NCI-H128 (cell line): ENCODE data around the gene PTPRN2.
"Not testable (repeated sequence)": the region's sequence is repeated elsewhere in the genome, so short reads cannot be mapped to it uniquely, and the experiment has no call there.

Experiments used
- DNase-seq: peaks from one replicate; lab custom pipeline; 2025; ENCODE audit not compliant: unreplicated experiment; lab: John Stamatoyannopoulos, UW

Gene PTPRN2

DNA sequence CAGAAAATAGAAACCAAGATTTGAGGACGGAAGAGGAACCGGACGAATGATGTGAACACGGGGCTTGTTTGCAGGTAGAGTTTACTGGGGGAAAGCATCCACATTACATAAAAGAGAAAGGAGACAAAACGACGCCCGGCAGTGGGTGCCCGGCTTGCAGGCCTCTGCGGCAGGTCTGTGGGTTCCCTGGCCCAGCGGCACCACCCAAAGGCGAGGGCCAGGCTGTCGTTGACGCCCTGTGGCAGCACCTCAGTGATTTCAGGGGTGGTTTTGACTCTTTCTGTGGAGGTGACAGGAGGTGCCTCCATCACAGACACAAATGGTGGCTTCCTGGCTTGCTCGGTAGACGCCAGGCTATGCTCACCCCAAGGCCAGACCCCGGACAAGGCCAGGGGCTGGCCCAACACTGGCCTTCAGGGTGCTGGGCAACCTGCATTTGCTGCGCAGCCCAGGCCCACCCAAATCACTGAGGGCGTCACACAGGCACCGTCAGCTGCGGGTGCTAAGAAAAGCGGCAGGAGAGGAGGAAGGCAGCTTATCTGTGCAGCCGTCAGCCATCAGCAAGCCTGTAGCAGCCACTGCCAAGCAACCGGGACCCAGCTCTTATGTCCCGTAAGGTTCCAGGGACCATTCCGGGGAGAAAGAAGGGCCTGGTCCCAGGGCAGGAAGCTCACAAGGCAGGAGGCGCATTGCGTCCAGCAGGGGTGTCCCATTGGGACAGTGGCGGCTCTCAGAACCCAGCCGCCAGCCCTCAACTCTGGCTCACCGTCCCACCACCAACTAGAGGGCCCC is 230.3 kb downstream of the PTPRN2 start:
- DNase-seq, result no peak

DNA sequence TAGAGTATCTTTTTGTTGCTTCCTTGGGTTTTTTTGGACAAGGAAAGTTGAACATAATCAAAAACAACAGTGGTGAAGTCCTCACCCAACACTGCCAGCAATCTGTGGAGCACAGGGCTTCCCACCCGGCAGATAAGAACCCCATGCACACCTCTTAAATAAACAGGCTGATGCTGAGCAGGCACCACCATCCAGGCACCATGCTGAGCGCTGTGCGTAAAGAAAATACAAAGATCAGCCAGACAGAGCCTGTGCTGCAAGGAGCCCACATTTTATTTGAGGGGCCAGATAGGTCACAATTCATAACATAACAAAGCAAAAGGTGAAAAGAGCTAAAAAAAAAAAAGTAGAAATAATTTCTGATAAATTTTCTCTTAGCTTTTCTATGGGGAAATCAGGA is 231.2 kb downstream of the PTPRN2 start:
- DNase-seq, result no peak

DNA sequence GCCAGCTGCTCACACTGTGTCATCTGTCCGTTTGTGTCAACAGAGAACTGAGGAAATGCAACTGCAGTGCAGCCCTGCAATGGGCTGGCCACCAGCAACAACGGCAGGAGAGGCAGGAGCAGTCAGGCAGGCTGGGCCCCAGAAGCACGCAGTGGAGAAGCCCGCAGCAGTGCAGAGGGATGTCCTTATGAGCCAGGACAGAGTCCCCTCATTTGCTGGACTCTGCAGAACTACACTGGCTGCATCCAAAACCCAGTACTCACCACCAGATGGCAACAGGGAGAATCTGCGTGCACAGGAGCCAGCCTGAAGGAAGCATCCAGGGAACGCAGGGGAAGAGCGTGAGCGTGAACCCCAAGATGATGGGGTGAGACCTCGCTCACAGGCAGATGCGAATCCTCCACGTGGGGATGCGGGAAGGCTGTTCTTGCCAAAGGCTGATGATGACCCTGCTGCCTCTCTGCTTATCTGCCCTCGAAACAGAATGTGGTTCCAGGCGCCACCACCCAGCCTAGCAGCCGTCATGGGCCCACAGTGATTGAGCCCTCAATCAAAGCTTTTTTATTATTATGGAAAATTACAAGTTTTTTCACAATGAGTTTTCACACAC is 232.1 kb downstream of the PTPRN2 start:
- no peak for DNase-seq

DNA sequence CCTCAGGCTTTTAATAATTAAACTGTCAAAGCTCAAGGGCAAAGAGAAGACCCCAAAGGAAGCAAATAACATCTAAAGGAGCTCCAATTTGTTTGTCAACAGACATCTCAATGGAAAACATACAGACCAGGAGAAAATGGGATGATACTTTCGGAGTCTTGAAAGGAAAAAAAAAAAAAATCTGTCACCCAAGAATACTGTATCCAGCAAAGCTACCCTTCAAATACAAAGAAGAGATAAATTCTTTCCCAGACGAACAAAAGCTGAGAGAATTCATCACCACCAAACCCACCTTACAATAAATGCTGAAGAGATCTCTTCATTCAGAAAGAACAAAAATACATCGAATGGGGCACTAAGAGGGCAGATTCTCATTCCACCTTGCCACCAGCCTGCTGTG is 232.8 kb downstream of the PTPRN2 start:
- DNase-seq, result no peak

DNA sequence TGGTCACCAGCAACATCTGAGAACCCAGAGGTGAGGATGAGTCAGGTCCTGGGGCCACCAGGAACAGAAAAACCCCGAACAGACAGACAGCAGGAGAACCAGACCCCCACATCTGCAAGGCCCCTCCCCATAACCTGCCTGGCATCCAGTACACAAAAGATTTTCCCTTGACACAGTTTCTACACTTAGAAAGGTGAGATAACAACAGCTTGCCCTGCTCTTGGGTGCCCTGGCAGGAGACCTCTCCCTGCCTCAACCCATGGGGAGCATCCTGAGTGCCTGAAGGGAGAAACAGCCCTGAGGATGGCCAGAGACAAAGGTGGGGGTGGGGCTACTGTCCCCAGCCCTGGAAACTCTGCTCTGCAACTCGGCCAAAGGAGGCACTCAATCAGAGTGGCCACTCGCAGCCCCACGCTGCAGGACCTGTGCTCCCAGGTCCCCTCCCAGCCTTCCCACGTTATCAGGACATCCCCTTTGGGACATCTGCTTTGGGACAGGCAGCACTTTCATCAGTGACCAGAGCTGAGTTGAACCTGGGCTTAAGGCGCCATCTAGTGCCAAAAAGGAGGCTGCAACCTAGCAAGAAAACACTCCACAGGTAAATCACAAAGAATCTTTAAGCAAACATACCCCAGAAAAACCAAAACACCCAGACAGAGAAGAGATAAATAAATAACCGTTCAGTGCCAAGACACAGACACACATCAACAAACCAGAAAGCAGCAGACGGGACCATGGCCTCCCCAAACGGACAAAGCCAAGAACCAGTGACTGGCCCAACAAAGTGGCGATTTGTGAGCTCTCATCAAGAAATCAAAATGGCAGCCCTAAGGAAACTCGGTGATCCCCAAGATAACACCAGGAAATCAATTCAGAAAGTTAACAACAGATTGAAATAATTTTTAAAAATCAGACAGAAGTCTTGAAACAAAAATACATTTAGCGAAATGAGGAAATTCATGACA is 233.7 kb downstream of the PTPRN2 start:
- DNase-seq, result peak; percentile 2

DNA sequence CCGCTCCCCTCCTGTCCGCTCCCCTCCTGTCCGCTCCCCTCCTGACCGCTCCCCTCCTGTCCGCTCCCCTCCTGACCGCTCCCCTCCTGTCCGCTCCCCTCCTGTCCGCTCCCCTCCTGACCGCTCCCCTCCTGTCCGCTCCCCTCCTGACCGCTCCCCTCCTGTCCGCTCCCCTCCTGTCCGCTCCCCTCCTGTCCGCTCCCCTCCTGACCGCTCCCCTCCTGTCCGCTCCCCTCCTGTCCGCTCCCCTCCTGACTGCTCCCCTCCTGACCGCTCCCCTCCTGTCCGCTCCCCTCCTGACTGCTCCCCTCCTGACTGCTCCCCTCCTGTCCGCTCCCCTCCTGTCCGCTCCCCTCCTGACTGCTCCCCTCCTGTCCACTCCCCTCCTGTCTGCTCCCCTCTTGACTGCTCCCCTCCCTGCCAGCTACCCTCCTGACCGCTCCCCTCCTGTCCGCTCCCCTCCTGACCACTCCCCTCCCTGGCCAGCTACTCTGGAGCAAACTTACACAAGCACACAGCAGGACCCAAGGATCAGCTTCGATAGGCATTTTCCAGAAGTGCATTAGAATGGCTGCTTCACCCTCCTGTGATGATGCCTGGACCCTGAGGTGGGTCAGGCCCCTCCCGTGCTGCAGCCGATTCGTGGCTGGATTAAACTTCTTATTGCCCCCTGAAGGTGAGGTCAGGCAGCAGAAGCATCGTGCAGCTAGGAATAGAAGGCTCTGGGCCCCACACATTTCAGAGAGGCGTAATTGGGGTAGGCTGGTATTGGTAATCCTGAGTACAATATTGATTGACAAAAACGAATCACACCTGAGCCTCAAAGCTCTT is 235.5 kb downstream of the PTPRN2 start:
- not testable (repeated sequence) for DNase-seq

DNA sequence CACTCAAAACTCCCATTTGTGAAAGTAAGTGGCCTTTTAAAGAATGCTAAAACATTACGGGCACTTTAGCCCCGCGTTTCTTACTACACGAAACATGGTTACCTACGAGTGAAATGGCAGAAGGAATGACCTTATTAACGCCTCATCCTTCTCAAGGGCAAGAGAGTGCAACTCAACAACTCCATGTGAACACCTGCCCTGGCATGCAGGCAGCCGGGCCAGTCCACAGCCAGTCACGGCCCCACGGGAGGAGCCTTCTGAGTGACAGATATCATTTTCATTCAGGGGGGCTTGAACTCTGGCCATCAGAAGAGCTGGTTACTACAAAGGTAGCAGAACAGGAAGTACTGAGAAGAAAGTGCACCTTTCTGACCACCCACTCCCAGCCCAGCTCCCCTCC is 236.1 kb downstream of the PTPRN2 start:
- no peak for DNase-seq

DNA sequence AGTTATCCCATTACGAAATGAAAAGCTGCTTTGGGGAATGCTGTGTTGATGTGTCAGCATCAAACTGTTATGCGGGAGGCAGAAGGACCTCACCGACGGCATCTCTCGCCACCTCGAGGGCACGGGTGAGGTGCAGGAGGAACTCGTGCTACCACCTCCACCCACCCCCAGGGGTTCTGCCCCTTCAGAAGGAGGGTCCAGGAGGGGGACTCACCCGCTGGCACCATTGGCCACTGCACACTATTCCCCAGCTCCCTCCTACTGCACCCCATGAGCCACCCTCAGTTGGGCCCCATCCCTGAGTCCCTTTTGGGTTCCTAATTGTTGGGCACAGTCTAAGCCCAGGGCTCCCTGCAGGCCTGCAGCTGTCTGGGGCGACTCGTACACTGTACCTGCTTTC is 236.6 kb downstream of the PTPRN2 start:
- no peak for DNase-seq

DNA sequence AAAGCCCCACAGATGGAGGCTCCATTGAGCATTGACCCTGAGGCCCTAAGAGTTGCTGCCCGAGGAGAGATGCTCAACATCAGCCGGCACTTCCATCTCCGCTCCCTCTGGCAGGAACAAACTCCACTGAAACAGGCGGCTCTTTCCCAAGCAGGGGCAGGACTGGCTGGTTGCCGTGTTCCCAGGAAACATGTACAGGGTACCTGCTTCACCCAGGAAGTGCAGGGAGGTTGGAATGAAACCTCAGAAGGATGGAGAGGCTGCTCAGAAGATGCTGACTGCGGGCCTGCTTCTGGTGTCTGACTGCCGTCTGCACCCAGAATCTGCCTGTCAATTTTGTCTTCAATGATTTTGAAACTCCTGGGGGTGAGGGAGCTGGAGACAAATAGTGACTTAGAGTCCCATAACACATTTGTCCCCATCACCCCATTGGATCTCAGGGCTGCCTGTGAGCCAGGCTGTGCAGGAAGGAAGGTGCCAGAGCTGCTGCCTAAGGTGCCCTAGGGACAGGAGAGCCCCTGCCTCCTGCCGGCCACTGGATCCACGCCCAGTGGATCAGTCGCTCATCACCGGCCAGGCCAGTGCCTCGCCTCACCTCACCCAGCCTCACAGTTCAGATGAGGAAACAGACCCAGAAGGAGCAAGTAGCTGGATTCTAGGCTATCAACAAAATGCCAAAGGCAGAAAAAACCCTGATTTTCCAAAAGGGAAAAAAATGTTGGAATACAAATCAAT is 237.3 kb downstream of the PTPRN2 start:
- DNase-seq, result no peak

DNA sequence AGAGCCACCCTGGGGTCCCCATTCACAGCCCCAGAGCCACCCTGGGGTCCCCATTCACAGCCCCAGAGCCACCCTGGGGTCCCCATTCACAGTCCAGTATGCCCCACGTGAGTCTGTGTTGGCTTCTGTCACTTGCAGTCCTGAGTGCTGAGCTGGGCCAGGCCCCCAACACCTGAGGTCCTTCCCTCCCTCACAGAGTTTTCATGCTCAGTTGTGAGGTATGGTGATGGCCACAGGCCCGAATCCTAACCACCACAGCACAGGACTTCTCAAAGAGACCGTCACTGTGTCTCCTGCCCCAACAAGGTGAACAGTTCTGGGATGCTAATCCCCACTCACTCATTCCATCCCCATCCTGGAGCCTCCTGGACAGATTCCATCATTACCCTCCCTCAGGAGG is 239.2 kb downstream of the PTPRN2 start:
- DNase-seq, result no peak

DNA sequence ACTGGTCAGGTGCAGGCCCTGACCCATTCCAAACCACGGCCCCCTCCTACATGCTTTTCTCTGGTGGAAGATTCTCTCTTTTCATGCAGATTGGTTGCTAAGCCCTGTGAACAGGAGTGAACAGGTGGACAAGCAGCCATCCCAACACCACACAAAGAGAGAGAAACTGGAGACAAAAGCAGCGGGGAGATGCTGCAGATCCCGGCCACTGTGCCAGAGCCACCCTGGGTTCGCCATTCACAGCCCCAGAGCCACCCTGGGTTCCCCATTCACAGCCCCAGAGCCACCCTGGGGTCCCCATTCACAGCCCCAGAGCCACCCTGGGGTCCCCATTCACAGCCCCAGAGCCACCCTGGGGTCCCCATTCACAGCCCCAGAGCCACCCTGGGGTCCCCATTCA is 239.6 kb downstream of the PTPRN2 start:
- DNase-seq, result not testable (repeated sequence)

DNA sequence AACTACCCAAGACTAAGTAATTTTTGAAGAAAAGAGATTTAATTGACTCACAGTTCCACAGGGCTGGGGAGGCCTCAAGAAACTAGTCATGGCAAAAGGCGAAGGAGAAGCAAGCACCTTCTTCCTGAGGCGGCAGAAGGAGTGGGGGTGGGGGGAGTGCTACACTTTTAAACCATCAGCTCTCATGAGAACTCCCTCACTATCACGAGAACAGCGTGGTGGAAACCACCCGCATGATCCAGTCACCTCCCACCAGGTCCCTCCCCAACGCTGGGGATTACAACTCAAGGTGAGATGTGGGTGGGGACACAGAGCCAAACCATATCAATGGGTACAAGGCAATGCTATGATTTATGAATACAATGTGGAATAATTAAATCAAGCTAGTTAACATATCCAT is 241.9 kb downstream of the PTPRN2 start:
- DNase-seq, result no peak

DNA sequence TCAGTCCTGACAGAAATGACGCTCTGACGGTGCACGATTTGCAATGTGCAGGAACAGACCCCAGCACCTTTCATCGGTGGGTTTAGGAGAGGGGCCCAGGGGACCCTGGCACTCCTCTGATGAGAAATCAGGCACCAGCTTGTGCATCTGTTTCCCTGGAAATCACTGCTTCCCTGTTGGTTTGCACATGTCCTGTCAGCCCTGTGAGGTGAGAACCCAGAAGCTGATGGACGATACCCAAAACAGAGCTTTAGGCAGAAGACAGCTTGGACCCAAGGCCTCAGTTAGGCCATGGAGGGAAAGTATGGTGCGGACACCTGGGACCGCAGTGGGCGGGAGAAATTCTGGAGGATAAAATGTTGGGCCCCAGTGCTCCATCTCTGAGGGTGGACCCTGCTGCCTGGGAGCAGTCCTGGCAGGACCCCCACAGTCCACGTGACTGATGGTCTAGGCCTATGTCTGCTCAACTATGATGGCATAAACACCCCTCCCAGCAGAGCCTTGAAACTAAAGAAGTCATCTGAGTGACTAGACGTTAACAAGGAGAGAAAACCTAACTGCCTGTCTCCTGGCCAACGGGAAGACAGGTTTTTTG is 242.8 kb downstream of the PTPRN2 start:
- no peak for DNase-seq

DNA sequence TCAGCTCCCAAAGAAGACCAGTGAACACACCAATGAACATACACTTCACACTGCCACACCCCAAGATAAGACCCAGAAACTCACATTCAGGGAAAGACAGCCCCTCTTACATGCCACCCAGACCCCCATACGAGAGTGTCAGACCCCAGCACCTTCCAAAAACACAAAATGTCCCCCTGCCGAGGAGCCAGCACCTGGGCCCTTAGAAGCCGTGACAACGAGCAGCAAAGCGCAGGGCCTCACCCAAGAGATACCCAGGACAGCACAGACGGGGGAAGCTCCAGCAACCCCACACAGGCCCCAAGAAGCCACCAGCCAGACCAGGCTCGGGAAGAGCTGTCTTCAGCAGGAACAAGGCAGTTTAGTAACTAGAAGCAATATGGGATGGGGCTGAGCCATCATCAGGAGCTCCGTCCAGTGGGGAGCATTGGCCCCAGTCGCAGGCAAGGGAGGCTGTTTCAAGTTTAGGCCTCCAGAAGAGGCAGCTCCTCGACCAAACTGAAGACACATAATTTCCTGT is 243.6 kb downstream of the PTPRN2 start:
- DNase-seq, result no peak

DNA sequence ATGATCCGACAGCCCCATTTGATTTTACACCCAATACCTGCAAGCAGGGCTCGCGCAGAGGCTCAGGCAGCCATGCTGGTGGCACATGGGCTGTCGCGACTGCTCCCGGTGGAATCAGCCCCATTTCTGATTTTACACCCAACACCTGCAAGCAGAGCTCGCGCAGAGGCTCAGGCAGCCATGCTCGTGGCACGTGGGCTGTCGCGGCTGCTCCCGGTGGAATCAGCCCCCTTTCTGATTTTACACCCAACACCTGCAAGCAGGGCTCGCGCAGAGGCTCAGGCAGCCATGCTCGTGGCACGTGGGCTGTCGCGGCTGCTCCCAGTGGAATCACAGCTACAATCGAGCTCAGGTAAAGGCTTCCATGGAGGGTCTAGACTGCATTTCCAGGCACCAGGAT is 244.1 kb downstream of the PTPRN2 start:
- DNase-seq, result no peak

DNA sequence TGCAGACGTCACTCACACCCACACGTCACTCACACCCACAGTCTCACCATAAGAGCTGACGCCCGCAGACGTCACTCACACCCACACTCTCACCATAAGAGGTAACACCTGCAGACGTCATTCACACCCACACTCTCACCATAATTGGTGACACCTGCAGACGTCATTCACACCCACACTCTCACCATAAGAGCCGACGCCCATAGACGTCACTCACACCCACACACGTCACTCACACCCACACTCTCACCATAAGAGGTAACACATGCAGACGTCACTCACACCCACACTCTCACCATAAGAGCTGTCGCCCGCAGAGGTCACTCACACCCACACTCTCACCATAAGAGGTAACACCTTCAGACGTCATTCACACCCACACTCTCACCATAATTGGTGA is 246.5 kb downstream of the PTPRN2 start:
- DNase-seq, result not testable (repeated sequence)

DNA sequence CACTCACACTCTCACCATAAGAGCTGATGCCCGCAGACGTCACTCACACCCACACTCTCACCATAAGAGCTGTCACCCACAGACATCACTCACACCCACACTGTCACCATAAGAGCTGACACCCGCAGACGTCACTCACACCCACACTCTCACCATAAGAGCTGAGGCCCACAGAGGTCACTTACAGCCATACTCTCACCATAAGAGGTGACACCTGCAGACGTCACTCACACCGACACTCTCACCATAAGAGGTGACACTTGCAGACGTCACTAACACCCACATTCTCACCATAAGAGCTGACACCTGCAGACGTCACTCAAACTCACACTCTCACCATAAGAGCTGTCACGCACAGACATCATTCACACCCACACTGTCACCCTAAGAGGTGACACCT is 250.7 kb downstream of the PTPRN2 start:
- DNase-seq, result not testable (repeated sequence)

DNA sequence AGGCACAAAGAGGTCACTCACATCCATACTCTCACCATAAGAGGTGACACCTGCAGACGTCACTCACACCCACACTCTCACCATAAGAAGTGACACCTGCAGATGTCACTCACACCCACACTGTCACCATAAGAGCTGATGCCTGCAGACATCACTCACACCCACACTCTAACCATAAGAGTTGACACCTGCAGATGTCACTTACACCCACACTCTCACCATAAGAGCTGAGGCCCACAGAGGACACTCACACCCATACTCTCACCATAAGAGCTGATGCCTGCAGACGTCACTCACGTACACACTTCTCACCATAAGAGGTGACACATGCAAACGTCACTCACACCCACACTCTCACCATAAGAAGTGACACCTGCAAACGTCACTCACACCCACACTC is 255.1 kb downstream of the PTPRN2 start:
- not testable (repeated sequence) for DNase-seq

DNA sequence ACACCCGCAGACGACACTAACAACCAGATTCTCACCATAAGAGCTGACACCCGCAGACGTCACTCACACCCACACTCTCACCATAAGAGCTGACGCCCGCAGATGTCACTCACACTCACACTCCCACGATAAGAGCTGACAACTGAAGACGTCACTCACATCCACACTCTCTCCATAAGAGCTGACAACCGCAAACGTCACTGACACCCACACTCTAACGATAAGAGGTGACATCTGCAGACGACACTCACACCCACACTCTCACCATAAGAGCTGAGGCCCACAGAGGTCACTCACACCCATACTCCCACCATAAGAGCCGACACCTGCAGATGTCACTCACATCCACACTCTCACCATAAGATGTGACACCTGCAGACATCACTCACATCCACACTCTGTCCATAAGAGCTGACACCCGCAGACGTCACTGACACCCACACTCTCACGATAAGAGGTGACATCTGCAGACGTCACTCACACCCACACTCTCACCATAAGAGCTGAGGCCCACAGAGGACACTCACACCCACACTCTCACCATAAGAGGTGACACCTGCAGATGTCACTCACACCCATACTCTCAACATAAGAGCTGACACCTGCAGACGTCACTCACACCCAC is 255.7 kb downstream of the PTPRN2 start:
- DNase-seq, result not testable (repeated sequence)
